Dermis microvascular lymphatic vessel endothelial cell (primary cell): ENCODE results near the gene IGFL2. TPM values are rescaled to one million over a fixed set of nuclear protein-coding genes. Genes with fewer than 3 reads are reported as not detected.
"Not testable (repeated sequence)": the region's sequence is repeated elsewhere in the genome, so short reads cannot be mapped to it uniquely, and the experiment has no call there.

Experiments used
- DNase-seq, 2 donors: peaks; one replicate each; pipeline versions ENCODE4 v3.0.0 to v3.0.0-alpha.2; 2010; ENCODE audit warnings: low read depth in 2 of 2
- total RNA-seq: library from RNA; depleted of rRNA; stranded (reverse); fragments of >200 nt; gene quantifications from 2 replicates; pipeline ENCODE4 v1.2.1, GENCODE V29; 2014

Gene IGFL2
- total RNA-seq, 1 donor from 2014 or later = not detected

GRCh38 chr19:46207858-46208257 is 59.8 kb downstream of the IGFL2 start:
- DNase-seq = not testable (repeated sequence)

- no peak for DNase-seq
Observed at GRCh38 chr19:46209051-46209450, 61.0 kb downstream of the IGFL2 start.

- DNase-seq = no peak
Observed at GRCh38 chr19:46209472-46209871, 61.4 kb downstream of the IGFL2 start.

GRCh38 chr19:46210669-46211068 is 62.6 kb downstream of the IGFL2 start:
- DNase-seq = no peak

Other genes with a start within 250 kb of the IGFL2 start
- gene MYPOP, start 245.6 kb upstream of the IGFL2 start, total RNA-seq = 0.64 and 1.8 TPM in 2 replicates
- gene NANOS2, start 233.5 kb upstream of the IGFL2 start, total RNA-seq = not detected in 2 replicates
- gene NOVA2, start 174.4 kb upstream of the IGFL2 start, total RNA-seq = 5.1 and 7.8 TPM in 2 replicates
- gene CCDC61, start 152.8 kb upstream of the IGFL2 start, total RNA-seq = 4.6 and 5.2 TPM in 2 replicates
- not detected in 2 replicates for gene PGLYRP1, start 125.2 kb upstream of the IGFL2 start, total RNA-seq
- not detected in 2 replicates for gene IGFL4, start 107.2 kb upstream of the IGFL2 start, total RNA-seq
- not detected in 2 replicates for gene IGFL3, start 23.6 kb upstream of the IGFL2 start, total RNA-seq
- gene IGFL1, start 81.5 kb downstream of the IGFL2 start, total RNA-seq = not detected in 2 replicates
- 11.9 and 14.8 TPM in 2 replicates for gene HIF3A, start 148.8 kb downstream of the IGFL2 start, total RNA-seq
- gene PPP5C, start 198.8 kb downstream of the IGFL2 start, total RNA-seq = 65.0 and 86.1 TPM in 2 replicates